Type B pancreatic cell (in vitro differentiated cells): ENCODE measurements around the gene SLC19A3. TPM values are rescaled to one million over a fixed set of nuclear protein-coding genes. Genes with fewer than 3 reads are reported as not detected.
"Not testable (repeated sequence)": the region's sequence is repeated elsewhere in the genome, so short reads cannot be mapped to it uniquely, and the experiment has no call there.

Source experiments
- DNase-seq: peaks from one replicate; pipeline ENCODE4 v3.0.0; 2021; ENCODE audit warnings: mixed read lengths; ENCODE audit not compliant: unreplicated experiment; ENCODE audit errors: extremely low spot score
- H3K27ac Mint-ChIP-seq: 2 replicates; pipeline ENCODE4 v1.8.0; 2021; ENCODE audit warnings: mild to moderate bottlenecking, mixed read lengths
- H3K27me3 Mint-ChIP-seq: 2 replicates; pipeline ENCODE4 v1.8.0; 2021; ENCODE audit warnings: mixed read lengths
- H3K36me3 Mint-ChIP-seq: 2 replicates; pipeline ENCODE4 v1.8.0; 2021; ENCODE audit warnings: mixed read lengths
- H3K4me1 Mint-ChIP-seq: one replicate; pipeline ENCODE4 v1.8.0; 2021; ENCODE audit warnings: mixed read lengths; ENCODE audit not compliant: unreplicated experiment
- H3K4me3 Mint-ChIP-seq: 2 replicates; pipeline ENCODE4 v1.8.0; 2021; ENCODE audit warnings: mild to moderate bottlenecking, mixed read lengths
- H3K9me3 Mint-ChIP-seq: 2 replicates; pipeline ENCODE4 v1.8.0; 2021; ENCODE audit warnings: mixed read lengths
- total RNA-seq: library from RNA; stranded (reverse); gene quantifications from 2 replicates; pipeline ENCODE4 v1.2.1, GENCODE V29; 2021; ENCODE audit warnings: low replicate concordance
- TF ChIP-seq, protein P1 (sequence below): fragments of 200-600 bp; sonication (generic); conservative IDR thresholded peaks from 2 replicates; pipeline ENCODE4 v1.5.0; 2021; ENCODE audit warnings: antibody characterized with exemption, mild to moderate bottlenecking

Gene SLC19A3
- total RNA-seq, 1 donor from 2014 or later = 6.4 TPM

DNA sequence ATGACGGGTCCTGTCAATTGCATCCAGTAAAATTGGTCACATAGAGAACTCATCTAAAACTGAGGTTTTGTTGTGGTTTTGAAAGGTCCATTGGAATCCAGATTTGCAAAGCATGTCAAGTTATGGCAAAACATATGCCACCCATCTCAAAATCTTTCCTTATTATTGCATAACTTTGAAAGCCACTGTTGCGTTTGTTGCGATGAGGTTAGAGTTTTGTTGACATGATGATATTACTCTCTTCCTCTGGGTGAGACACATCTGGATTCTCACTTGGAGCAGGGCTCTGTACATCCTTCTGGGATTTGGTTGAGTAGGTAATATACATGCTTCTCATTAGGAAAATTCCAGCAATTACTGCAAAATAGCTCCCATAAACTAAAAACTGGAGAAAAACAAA, 30.6 kb downstream of the SLC19A3 start:
- Mint-ChIP-seq H3K4me1 (no peaks in the 10 kb centered on the region), H3K27me3 (no peaks in the 10 kb centered on the region), H3K4me3 (no peak overlapping the region), H3K36me3 (no peaks in the 10 kb centered on the region), H3K27ac (no peak overlapping the region), H3K9me3 (no peaks in the 10 kb centered on the region)
- TF ChIP-seq, protein P1, sequence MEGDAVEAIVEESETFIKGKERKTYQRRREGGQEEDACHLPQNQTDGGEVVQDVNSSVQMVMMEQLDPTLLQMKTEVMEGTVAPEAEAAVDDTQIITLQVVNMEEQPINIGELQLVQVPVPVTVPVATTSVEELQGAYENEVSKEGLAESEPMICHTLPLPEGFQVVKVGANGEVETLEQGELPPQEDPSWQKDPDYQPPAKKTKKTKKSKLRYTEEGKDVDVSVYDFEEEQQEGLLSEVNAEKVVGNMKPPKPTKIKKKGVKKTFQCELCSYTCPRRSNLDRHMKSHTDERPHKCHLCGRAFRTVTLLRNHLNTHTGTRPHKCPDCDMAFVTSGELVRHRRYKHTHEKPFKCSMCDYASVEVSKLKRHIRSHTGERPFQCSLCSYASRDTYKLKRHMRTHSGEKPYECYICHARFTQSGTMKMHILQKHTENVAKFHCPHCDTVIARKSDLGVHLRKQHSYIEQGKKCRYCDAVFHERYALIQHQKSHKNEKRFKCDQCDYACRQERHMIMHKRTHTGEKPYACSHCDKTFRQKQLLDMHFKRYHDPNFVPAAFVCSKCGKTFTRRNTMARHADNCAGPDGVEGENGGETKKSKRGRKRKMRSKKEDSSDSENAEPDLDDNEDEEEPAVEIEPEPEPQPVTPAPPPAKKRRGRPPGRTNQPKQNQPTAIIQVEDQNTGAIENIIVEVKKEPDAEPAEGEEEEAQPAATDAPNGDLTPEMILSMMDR = no peak
- no peak for DNase-seq

- no peaks in the 10 kb centered on the region for H3K27me3 Mint-ChIP-seq
- H3K4me3 Mint-ChIP-seq = no peak overlapping the region
- no peaks in the 10 kb centered on the region for H3K9me3 Mint-ChIP-seq
- DNase-seq = no peak
- H3K27ac Mint-ChIP-seq = no peak overlapping the region
- TF ChIP-seq, protein P1 = no peak
- H3K4me1 Mint-ChIP-seq = no peaks in the 10 kb centered on the region
- H3K36me3 Mint-ChIP-seq = no peaks in the 10 kb centered on the region
Observed at GRCh38 chr2:227684258-227684657, 33.6 kb downstream of the SLC19A3 start.

- H3K27me3 Mint-ChIP-seq = no peaks in the 10 kb centered on the region
- no peaks in the 10 kb centered on the region for H3K9me3 Mint-ChIP-seq
- no peak overlapping the region for H3K27ac Mint-ChIP-seq
Observed at GRCh38 chr2:227677928-227678327, 39.9 kb downstream of the SLC19A3 start.

DNA sequence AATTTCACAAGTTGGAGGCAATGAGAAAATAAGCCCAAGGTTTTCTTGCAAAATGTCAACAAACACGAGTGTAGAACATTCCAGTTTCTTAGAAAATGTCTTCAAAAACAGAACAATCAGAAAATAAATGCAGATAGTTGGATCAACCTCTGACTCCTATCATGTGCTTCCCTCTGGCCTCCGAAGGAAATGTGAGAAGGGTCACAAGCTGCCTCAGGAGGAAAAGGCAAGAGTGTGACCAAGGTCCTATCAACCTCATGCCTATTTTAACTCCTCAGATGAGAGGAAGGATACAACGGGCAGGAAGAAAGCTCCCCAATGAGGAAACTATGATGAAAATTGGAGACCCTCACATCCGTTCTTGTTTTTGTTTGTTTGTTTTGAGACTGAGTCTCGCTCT, 43.3 kb downstream of the SLC19A3 start:
- Mint-ChIP-seq H3K27ac (no peak overlapping the region), H3K4me1 (no peaks in the 10 kb centered on the region), H3K9me3 (no peaks in the 10 kb centered on the region), H3K36me3 (no peaks in the 10 kb centered on the region), H3K27me3 (no peaks in the 10 kb centered on the region), H3K4me3 (no peak overlapping the region)
- TF ChIP-seq, protein P1 = no peak
- DNase-seq = no peak

More at GRCh38 chr2:227677928-227678327, 39.9 kb downstream of the SLC19A3 start:
- DNase-seq = no peak
- Mint-ChIP-seq H3K36me3 (no peaks in the 10 kb centered on the region), H3K4me3 (no peak overlapping the region), H3K4me1 (no peaks in the 10 kb centered on the region)
- TF ChIP-seq, protein P1 = no peak

DNA sequence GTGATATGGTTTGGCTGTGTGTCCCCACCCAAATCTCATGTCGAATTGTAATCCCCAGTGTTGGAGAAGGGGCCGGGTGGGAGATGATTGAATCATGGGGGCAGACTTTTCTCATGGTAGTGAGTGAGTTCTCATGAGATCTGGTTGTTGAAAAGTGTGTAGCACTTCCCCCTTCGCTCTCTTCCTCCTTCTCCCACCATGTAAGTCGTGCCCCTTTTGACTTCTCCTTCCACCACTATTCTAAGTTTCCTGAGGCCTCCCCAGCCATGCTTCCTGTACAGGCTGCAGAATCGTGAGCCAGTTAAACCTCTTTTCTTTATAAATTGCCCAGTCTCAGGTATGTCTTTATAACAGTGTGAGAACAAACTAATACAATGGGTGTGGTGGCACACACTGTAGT, 44.2 kb downstream of the SLC19A3 start:
- H3K27me3 Mint-ChIP-seq, H3K9me3 Mint-ChIP-seq, H3K4me3 Mint-ChIP-seq, DNase-seq, H3K36me3 Mint-ChIP-seq, H3K4me1 Mint-ChIP-seq, H3K27ac Mint-ChIP-seq: not testable (repeated sequence)

- DNase-seq = no peak
- Mint-ChIP-seq H3K9me3 (no peaks in the 10 kb centered on the region), H3K4me3 (no peak overlapping the region), H3K4me1 (no peaks in the 10 kb centered on the region), H3K27me3 (no peaks in the 10 kb centered on the region), H3K36me3 (no peaks in the 10 kb centered on the region), H3K27ac (no peak overlapping the region)
- TF ChIP-seq, protein P1 = no peak
Observed at GRCh38 chr2:227671170-227671905, 46.5 kb downstream of the SLC19A3 start.

- not testable (repeated sequence) for H3K36me3 Mint-ChIP-seq, H3K9me3 Mint-ChIP-seq, H3K4me1 Mint-ChIP-seq, H3K4me3 Mint-ChIP-seq, DNase-seq, H3K27ac Mint-ChIP-seq, H3K27me3 Mint-ChIP-seq
Observed at GRCh38 chr2:227666631-227667170, 51.1 kb downstream of the SLC19A3 start, which contains the start of gene SCYGR5. Gene SCYGR5, plus strand, starts transcription at chr2:227666804. Its CDS starts 0 bp downstream, at chr2:227666804.
